KOPT-K1 (cell line): Measurements from ENCODE around the gene TRAPPC5.

Experiments
- H3K27ac ChIP-seq: fragments of 200-600 bp; sonication (generic); 2 replicates; pipeline ENCODE4 v1.5.1; 2016; ENCODE audit warnings: antibody characterized with exemption, mild to moderate bottlenecking, low read depth, low read length; ENCODE audit not compliant: poor library complexity, severe bottlenecking
- H3K36me3 ChIP-seq: fragments of 200-600 bp; sonication (generic); 2 replicates; pipeline ENCODE4 v1.5.1; 2017; ENCODE audit warnings: antibody characterized with exemption, mild to moderate bottlenecking, low read length, moderate library complexity; ENCODE audit not compliant: insufficient read depth
- H3K9me3 ChIP-seq: fragments of 200-600 bp; sonication (generic); 2 replicates; pipeline ENCODE4 v1.5.1; 2017; ENCODE audit warnings: antibody characterized with exemption, low read length, mild to moderate bottlenecking; ENCODE audit not compliant: insufficient read depth, poor library complexity, severe bottlenecking

Gene TRAPPC5

GRCh38 chr19:7678971-7679751 is 1.5 kb upstream of the TRAPPC5 start:
- H3K27ac ChIP-seq = peak overlapping the region; percentile 4
- peaks cover 19% of the 10 kb centered on the region for H3K36me3 ChIP-seq
- no peaks in the 10 kb centered on the region for H3K9me3 ChIP-seq

- no peaks in the 10 kb centered on the region for H3K9me3 ChIP-seq
- H3K27ac ChIP-seq = peak overlapping the region; percentile 83
- peaks cover 19% of the 10 kb centered on the region for H3K36me3 ChIP-seq
These were observed 645 bp upstream of the TRAPPC5 start for GRCh38 chr19:7679771-7680605.

GRCh38 chr19:7681340-7682174 is 924 bp downstream of the TRAPPC5 start:
- Histone ChIP-seq H3K27ac (peak overlapping the region; percentile 83), H3K9me3 (no peaks in the 10 kb centered on the region), H3K36me3 (peaks cover 19% of the 10 kb centered on the region)

- Histone ChIP-seq H3K27ac (peak overlapping the region; percentile 28), H3K9me3 (no peaks in the 10 kb centered on the region)
These were observed 1.7 kb downstream of the TRAPPC5 start for GRCh38 chr19:7682175-7682855.

GRCh38 chr19:7685546-7686445 is 5.2 kb downstream of the TRAPPC5 start:
- Histone ChIP-seq H3K9me3 (no peaks in the 10 kb centered on the region), H3K36me3 (peaks cover 19% of the 10 kb centered on the region), H3K27ac (no peak overlapping the region)

More at GRCh38 chr19:7682175-7682855, 1.7 kb downstream of the TRAPPC5 start:
- H3K36me3 ChIP-seq = peaks cover 19% of the 10 kb centered on the region

- Histone ChIP-seq H3K27ac (no peak overlapping the region), H3K9me3 (no peaks in the 10 kb centered on the region), H3K36me3 (peaks cover 19% of the 10 kb centered on the region)
These were observed 6.5 kb downstream of the TRAPPC5 start for GRCh38 chr19:7687177-7687576.

- Histone ChIP-seq H3K9me3 (no peaks in the 10 kb centered on the region), H3K27ac (no peak overlapping the region), H3K36me3 (peaks cover under 1% of the 10 kb centered on the region; the same call in 1 of the 2 replicates)
These were observed 8.5 kb downstream of the TRAPPC5 start for GRCh38 chr19:7689165-7689564.

- no peak overlapping the region for H3K27ac ChIP-seq
These were observed 10.2 kb downstream of the TRAPPC5 start for GRCh38 chr19:7690779-7691258.

GRCh38 chr19:7691497-7691896 is 10.9 kb downstream of the TRAPPC5 start:
- no peak overlapping the region for H3K27ac ChIP-seq
- no peaks in the 10 kb centered on the region for H3K36me3 ChIP-seq
- H3K9me3 ChIP-seq = no peaks in the 10 kb centered on the region

More at GRCh38 chr19:7690779-7691258, 10.2 kb downstream of the TRAPPC5 start:
- Histone ChIP-seq H3K9me3 (no peaks in the 10 kb centered on the region), H3K36me3 (no peaks in the 10 kb centered on the region)

- Histone ChIP-seq H3K9me3 (no peaks in the 10 kb centered on the region), H3K27ac (no peak overlapping the region), H3K36me3 (no peaks in the 10 kb centered on the region)
These were observed 11.9 kb downstream of the TRAPPC5 start for GRCh38 chr19:7692417-7693088.

- Histone ChIP-seq H3K9me3 (no peaks in the 10 kb centered on the region), H3K27ac (no peak overlapping the region), H3K36me3 (no peaks in the 10 kb centered on the region)
These were observed 13.9 kb downstream of the TRAPPC5 start for GRCh38 chr19:7694499-7694898.

GRCh38 chr19:7697721-7698287 is 17.2 kb downstream of the TRAPPC5 start:
- no peaks in the 10 kb centered on the region for H3K36me3 ChIP-seq
- no peak overlapping the region for H3K27ac ChIP-seq
- H3K9me3 ChIP-seq = no peaks in the 10 kb centered on the region

GRCh38 chr19:7698583-7698982 is 17.9 kb downstream of the TRAPPC5 start:
- Histone ChIP-seq H3K27ac (no peak overlapping the region), H3K36me3 (no peaks in the 10 kb centered on the region), H3K9me3 (no peaks in the 10 kb centered on the region)
